Endodermal cell (in vitro differentiated cells): Measurements from ENCODE around the gene CRTAC1. TPM values are rescaled to one million over a fixed set of nuclear protein-coding genes. Genes with fewer than 3 reads are reported as not detected.

ENCODE experiments used
- DNase-seq: peaks from one replicate; pipeline ENCODE4 v3.0.0-alpha.2; 2017
- H3K27ac ChIP-seq: 2 replicates; pipeline ENCODE4 v1.5.1; 2013; ENCODE audit warnings: mild to moderate bottlenecking, low read depth, low read length, moderate library complexity
- H3K27me3 ChIP-seq: 2 replicates; pipeline ENCODE4 v1.6.1; 2013; ENCODE audit warnings: mild to moderate bottlenecking, low read length, moderate library complexity; ENCODE audit not compliant: insufficient read depth, control insufficient read depth, poor library complexity, severe bottlenecking
- H3K36me3 ChIP-seq: 2 replicates; pipeline ENCODE4 v1.7.0; 2013; ENCODE audit warnings: mild to moderate bottlenecking, low read length, moderate library complexity; ENCODE audit not compliant: control insufficient read depth, insufficient read depth
- H3K4me1 ChIP-seq: one replicate; pipeline ENCODE4 v1.7.0; 2013; ENCODE audit warnings: low read length; ENCODE audit not compliant: control insufficient read depth, insufficient read depth
- H3K4me3 ChIP-seq: 2 replicates; pipeline ENCODE4 v1.5.1; 2013; ENCODE audit warnings: mild to moderate bottlenecking, low read length, moderate library complexity
- H3K9ac ChIP-seq: 2 replicates; pipeline ENCODE4 v1.6.1; 2013; ENCODE audit warnings: mild to moderate bottlenecking, low read length, moderate library complexity; ENCODE audit not compliant: poor library complexity, severe bottlenecking; ENCODE audit errors: extremely low read depth
- H3K9me3 ChIP-seq: 2 replicates; pipeline ENCODE4 v1.6.1; 2013; ENCODE audit warnings: mild to moderate bottlenecking, low read length, moderate library complexity; ENCODE audit not compliant: control insufficient read depth
- H3K27ac Mint-ChIP-seq: 2 replicates; pipeline ENCODE4 v1.8.0; 2020; ENCODE audit warnings: mixed read lengths
- H3K27me3 Mint-ChIP-seq: 2 replicates; pipeline ENCODE4 v1.8.0; 2021; ENCODE audit warnings: mild to moderate bottlenecking, mixed read lengths; ENCODE audit not compliant: insufficient read depth
- H3K36me3 Mint-ChIP-seq: 2 replicates; pipeline ENCODE4 v1.8.0; 2020; ENCODE audit warnings: low read depth, mixed read lengths
- H3K4me1 Mint-ChIP-seq: 2 replicates; pipeline ENCODE4 v1.8.0; 2020; ENCODE audit warnings: mixed read lengths
- H3K4me3 Mint-ChIP-seq: 2 replicates; pipeline ENCODE4 v1.8.0; 2020; ENCODE audit warnings: mild to moderate bottlenecking, moderate library complexity, mixed read lengths
- H3K9me3 Mint-ChIP-seq: 2 replicates; pipeline ENCODE4 v1.8.0; 2020; ENCODE audit warnings: mild to moderate bottlenecking, mixed read lengths
- WGBS, 2 experiments: methylation state at CpG; one replicate each; pipeline versions ENCODE4 v1.1.5 to v1.1.7; 2013; ENCODE audit warnings: missing lambda C conversion rate in 2 of 2, mixed read lengths in 1 of 2; ENCODE audit not compliant: insufficient coverage in 1 of 2, insufficient read length in 1 of 2; 5-methylcytosine and 5-hydroxymethylcytosine counted together
- long read RNA-seq, 4 experiments: library from polyadenylated mRNA in 2 of 4; library from RNA in 1 of 4; library from capped mRNA in 1 of 4; stranded (forward) in 3 of 4; unstranded in 1 of 4; transcript quantifications; one replicate each; pipeline ENCODE4 v2.0.0, GENCODE V29; 2020 to 2021; ENCODE audit warnings: inconsistent platforms in 1 of 4
- polyA plus RNA-seq, 2 experiments: library from polyadenylated mRNA; stranded (reverse); fragments of 50-300 nt; gene quantifications; one replicate each; pipeline ENCODE4 v1.2.3, GENCODE V29; 2013
- total RNA-seq, 2 donors: library from RNA; stranded (reverse); fragmentation: NEBNext Ultra II Directional in 1 of 2; extraction: Animal tissue kit (Norgen Biotek cat#: 25700) in 1 of 2; gene quantifications; 2 replicates in 1 of 2; 3 replicates in 1 of 2; pipeline ENCODE4 v1.2.1, GENCODE V29; 2021
- TF ChIP-seq, protein P1 (sequence below): fragments of 200-600 bp; sonication (generic); conservative IDR thresholded peaks from 2 replicates; pipeline ENCODE4 v1.5.0; 2021; ENCODE audit warnings: antibody characterized with exemption, mild to moderate bottlenecking

CRTAC1 gene, protein sequence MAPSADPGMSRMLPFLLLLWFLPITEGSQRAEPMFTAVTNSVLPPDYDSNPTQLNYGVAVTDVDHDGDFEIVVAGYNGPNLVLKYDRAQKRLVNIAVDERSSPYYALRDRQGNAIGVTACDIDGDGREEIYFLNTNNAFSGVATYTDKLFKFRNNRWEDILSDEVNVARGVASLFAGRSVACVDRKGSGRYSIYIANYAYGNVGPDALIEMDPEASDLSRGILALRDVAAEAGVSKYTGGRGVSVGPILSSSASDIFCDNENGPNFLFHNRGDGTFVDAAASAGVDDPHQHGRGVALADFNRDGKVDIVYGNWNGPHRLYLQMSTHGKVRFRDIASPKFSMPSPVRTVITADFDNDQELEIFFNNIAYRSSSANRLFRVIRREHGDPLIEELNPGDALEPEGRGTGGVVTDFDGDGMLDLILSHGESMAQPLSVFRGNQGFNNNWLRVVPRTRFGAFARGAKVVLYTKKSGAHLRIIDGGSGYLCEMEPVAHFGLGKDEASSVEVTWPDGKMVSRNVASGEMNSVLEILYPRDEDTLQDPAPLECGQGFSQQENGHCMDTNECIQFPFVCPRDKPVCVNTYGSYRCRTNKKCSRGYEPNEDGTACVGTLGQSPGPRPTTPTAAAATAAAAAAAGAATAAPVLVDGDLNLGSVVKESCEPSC
- total RNA-seq = under 1 TPM; 0.13 to 0.24 TPM
- polyA plus RNA-seq (2013, experiment 1 of 2) = 1.00 TPM
- 1.5 TPM for polyA plus RNA-seq (2013, experiment 2 of 2)
- long read RNA-seq, experiment 1 = 0 reads
- long read RNA-seq, experiment 2 = 0 reads
- long read RNA-seq, experiment 3 = 0 reads
- long read RNA-seq, experiment 4 = 0 reads

GRCh38 chr10:98030093-98030821 lies at the start of gene CRTAC1:
TSS of gene CRTAC1 (minus strand) at chr10:98030621. CDS start at chr10:98030472, 149 bp downstream.
- WGBS, 2 experiments = 0% methylated on average over 5 to 86 of the region's 86 CpGs
- TF ChIP-seq, protein P1, sequence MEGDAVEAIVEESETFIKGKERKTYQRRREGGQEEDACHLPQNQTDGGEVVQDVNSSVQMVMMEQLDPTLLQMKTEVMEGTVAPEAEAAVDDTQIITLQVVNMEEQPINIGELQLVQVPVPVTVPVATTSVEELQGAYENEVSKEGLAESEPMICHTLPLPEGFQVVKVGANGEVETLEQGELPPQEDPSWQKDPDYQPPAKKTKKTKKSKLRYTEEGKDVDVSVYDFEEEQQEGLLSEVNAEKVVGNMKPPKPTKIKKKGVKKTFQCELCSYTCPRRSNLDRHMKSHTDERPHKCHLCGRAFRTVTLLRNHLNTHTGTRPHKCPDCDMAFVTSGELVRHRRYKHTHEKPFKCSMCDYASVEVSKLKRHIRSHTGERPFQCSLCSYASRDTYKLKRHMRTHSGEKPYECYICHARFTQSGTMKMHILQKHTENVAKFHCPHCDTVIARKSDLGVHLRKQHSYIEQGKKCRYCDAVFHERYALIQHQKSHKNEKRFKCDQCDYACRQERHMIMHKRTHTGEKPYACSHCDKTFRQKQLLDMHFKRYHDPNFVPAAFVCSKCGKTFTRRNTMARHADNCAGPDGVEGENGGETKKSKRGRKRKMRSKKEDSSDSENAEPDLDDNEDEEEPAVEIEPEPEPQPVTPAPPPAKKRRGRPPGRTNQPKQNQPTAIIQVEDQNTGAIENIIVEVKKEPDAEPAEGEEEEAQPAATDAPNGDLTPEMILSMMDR = peak; percentile 61
- Mint-ChIP-seq H3K9me3 (no peaks in the 10 kb centered on the region), H3K36me3 (no peaks in the 10 kb centered on the region), H3K4me1 (peaks cover 4% of the 10 kb centered on the region), H3K4me3 (peak within 1 kb of the TSS; percentile 42), H3K27ac (no peak within 1 kb of the TSS), H3K27me3 (peaks cover 90% of the 10 kb centered on the region)
- no peaks in the 10 kb centered on the region for H3K9me3 ChIP-seq
- DNase-seq = peak; percentile 94
- H3K36me3 ChIP-seq = no peaks in the 10 kb centered on the region
- peak within 1 kb of the TSS; percentile 67 for H3K4me3 ChIP-seq
- peaks cover 5% of the 10 kb centered on the region for H3K4me1 ChIP-seq
- H3K27ac ChIP-seq = no peak within 1 kb of the TSS
- H3K9ac ChIP-seq = no peak within 1 kb of the TSS
- peaks cover 85% of the 10 kb centered on the region for H3K27me3 ChIP-seq

DNA sequence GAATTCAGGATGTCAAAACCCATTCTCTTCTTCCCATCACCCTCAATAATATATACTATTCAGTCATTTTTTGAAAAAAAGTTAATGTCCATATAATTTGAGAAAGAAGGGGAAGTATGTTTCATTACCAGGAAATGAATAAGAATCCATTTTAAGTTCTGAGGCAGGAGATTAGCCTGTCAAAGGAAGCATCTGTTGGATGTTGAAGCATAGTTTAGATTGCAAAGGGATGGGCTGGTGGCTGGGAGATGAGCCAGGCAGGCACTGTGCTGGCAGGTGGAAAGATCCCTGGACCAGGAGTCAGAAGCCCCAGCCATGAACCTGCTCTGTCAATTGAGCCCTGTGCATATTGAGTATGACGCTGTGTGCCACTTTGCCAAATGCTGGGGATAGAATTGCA lies 48.4 kb upstream of the CRTAC1 start:
- Histone ChIP-seq H3K36me3 (no peaks in the 10 kb centered on the region), H3K9me3 (no peaks in the 10 kb centered on the region), H3K27me3 (peaks cover 51% of the 10 kb centered on the region), H3K27ac (no peak overlapping the region), H3K9ac (no peak overlapping the region), H3K4me3 (no peak overlapping the region), H3K4me1 (no peaks in the 10 kb centered on the region)
- Mint-ChIP-seq H3K36me3 (no peaks in the 10 kb centered on the region), H3K4me1 (no peaks in the 10 kb centered on the region), H3K27me3 (peaks cover 13% of the 10 kb centered on the region), H3K4me3 (no peak overlapping the region), H3K9me3 (no peaks in the 10 kb centered on the region), H3K27ac (no peak overlapping the region)
- no peak for DNase-seq
- 85 to 100% methylated on average over 1 of the region's 1 CpG for WGBS, 2 experiments
- TF ChIP-seq, protein P1 = no peak

DNA sequence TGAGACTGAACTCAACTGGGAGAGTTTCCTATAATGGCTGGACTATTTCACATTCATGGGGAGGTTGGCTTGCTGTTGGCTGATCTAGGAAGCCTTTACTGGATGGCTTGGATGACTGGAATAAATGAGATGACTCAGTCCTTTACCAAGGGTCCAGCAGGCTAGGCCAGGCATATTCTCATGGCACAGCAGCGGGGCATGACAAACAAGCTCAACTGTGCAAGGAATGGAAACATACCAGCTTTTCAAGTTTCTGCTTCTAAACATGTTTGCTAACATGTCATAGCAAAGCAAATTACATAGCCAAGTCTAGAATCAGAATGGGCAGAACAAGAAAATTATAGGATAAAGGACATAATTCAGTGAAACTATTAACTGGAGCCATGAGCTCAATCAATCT lies 46.8 kb upstream of the CRTAC1 start:
- Histone ChIP-seq H3K9me3 (no peaks in the 10 kb centered on the region), H3K27ac (no peak overlapping the region), H3K27me3 (peaks cover 63% of the 10 kb centered on the region), H3K4me1 (no peaks in the 10 kb centered on the region), H3K36me3 (no peaks in the 10 kb centered on the region), H3K9ac (no peak overlapping the region), H3K4me3 (no peak overlapping the region)
- H3K9me3 Mint-ChIP-seq = no peaks in the 10 kb centered on the region
- H3K27ac Mint-ChIP-seq = no peak overlapping the region
- TF ChIP-seq, protein P1 = no peak
- no peak overlapping the region for H3K4me3 Mint-ChIP-seq
- 85 to 100% methylated on average over 1 of the region's 1 CpG for WGBS, 2 experiments
- DNase-seq = no peak
- H3K27me3 Mint-ChIP-seq = peaks cover 13% of the 10 kb centered on the region
- no peaks in the 10 kb centered on the region for H3K4me1 Mint-ChIP-seq
- H3K36me3 Mint-ChIP-seq = no peaks in the 10 kb centered on the region
